ENCODE measurements around the gene MT1X. TPM values are rescaled to one million over a fixed set of nuclear protein-coding genes. Genes with fewer than 3 reads are reported as not detected.

MT1X gene
- total and polyA plus RNA-seq, 2 of the 13 experiments (the other 11 are each of a cell fraction or from before 2014, with no cell fraction given), result 19.7 to 288 TPM

GRCh38 chr16:56681939-56682702 is at the start of gene MT1X (continued):
- TF ChIP-seq ZNF318 (CRISPR knock-in tag; IDR thresholded peaks at IDR 0.05) (peak; percentile 28; the same call in 1 of the 2 replicates), ZMYM2 (CRISPR knock-in tag; IDR thresholded peaks at IDR 0.05) (no peak), PLRG1 (conservative IDR thresholded peaks at IDR 0.05) (no peak), BORCS8-MEF2B (CRISPR knock-in tag; IDR thresholded peaks at IDR 0.05) (peak; percentile 36; the same call in 1 of the 2 replicates), ATM (IDR thresholded peaks at IDR 0.05; ENCODE audit: borderline replicate concordance) (no peak), HHEX (CRISPR knock-in tag; IDR thresholded peaks at IDR 0.05) (no peak), ARID3A (IDR thresholded peaks at IDR 0.05; ENCODE audit: low read depth, low read length) (no peak), TAF1 (CRISPR knock-in tag; IDR thresholded peaks at IDR 0.05) (peak; percentile 77), ZNF44 (CRISPR knock-in tag; IDR thresholded peaks at IDR 0.05) (0 out of 2 replicates have a peak, but pooled peaks have one; percentile 68), ZNF230 (CRISPR knock-in tag; IDR thresholded peaks at IDR 0.05) (0 out of 2 replicates have a peak, but pooled peaks have one; percentile 70), ZNF83 (CRISPR knock-in tag; IDR thresholded peaks at IDR 0.05; ENCODE audit: borderline replicate concordance) (no peak), CEBPZ (IDR thresholded peaks at IDR 0.05; ENCODE audit: low read length) (no peak), ZNF766 (CRISPR knock-in tag; IDR thresholded peaks at IDR 0.05; ENCODE audit: borderline replicate concordance) (no peak), ZNF598 (CRISPR knock-in tag; IDR thresholded peaks at IDR 0.05; ENCODE audit: borderline replicate concordance) (peak; percentile 82), ZNF136 (CRISPR knock-in tag; IDR thresholded peaks at IDR 0.05; ENCODE audit: low read depth) (no peak), ZNF782 (CRISPR knock-in tag; IDR thresholded peaks at IDR 0.05; ENCODE audit: borderline replicate concordance) (0 out of 2 replicates have a peak, but pooled peaks have one; percentile 3)

Data from HepG2 (cell line).